Endothelial cell of umbilical vein (primary cell): ENCODE results near the gene NPM1.

Source experiments
- CTCF ChIP-seq, 2 donors: IDR thresholded peaks; 1 replicate in 1 of 2; 2 replicates in 1 of 2; pipeline ENCODE4 v1.5.1; 2011; ENCODE audit warnings: low read length in 2 of 2, mild to moderate bottlenecking in 2 of 2, moderate library complexity in 2 of 2, control low read depth in 1 of 2, inconsistent platforms in 1 of 2, low read depth in 1 of 2; ENCODE audit not compliant: insufficient read depth in 1 of 2; ENCODE audit errors: extremely low read depth in 1 of 2
- EZH2 ChIP-seq: IDR thresholded peaks from 2 replicates; pipeline ENCODE4 v1.6.1; 2012; ENCODE audit warnings: borderline replicate concordance, low read depth, mild to moderate bottlenecking, moderate library complexity, low read length, inconsistent platforms; ENCODE audit not compliant: severe bottlenecking
- FOS ChIP-seq: IDR thresholded peaks from 2 replicates; pipeline ENCODE4 v1.6.1; 2011; ENCODE audit warnings: mild to moderate bottlenecking, low read length, moderate library complexity, borderline replicate concordance; ENCODE audit not compliant: insufficient read depth
- GATA2 ChIP-seq: IDR thresholded peaks from 2 replicates; pipeline ENCODE4 v1.7.0; 2011; ENCODE audit warnings: low read depth, mild to moderate bottlenecking, moderate library complexity, mixed read lengths, low read length; ENCODE audit not compliant: insufficient read length, insufficient read depth
- MAX ChIP-seq: IDR thresholded peaks from 2 replicates; pipeline ENCODE4 v1.6.1; 2011; ENCODE audit not compliant: insufficient read depth, insufficient read length
- MYC ChIP-seq: IDR thresholded peaks from one replicate; pipeline ENCODE4 v1.6.1; 2011; ENCODE audit warnings: mild to moderate bottlenecking, low read depth, low read length
- POLR2A ChIP-seq: IDR thresholded peaks from 2 replicates; pipeline ENCODE4 v1.6.1; 2012; ENCODE audit warnings: low read depth, mild to moderate bottlenecking, control low read depth, low read length
- POLR2AphosphoS5 ChIP-seq: IDR thresholded peaks from 2 replicates; pipeline ENCODE4 v1.6.1; 2012; ENCODE audit warnings: low read depth, mild to moderate bottlenecking, control low read depth, low read length, moderate library complexity; ENCODE audit not compliant: insufficient read depth

- no peak for TF ChIP-seq CTCF (IDR thresholded peaks at IDR 0.05; ENCODE audit: extremely low read depth in 1 of 2, insufficient read depth in 1 of 2, low read depth in 1 of 2, low read length in 2 of 2)
- TF ChIP-seq POLR2A, result no peak
- no peak for TF ChIP-seq MYC
- no peak for TF ChIP-seq GATA2
- TF ChIP-seq EZH2, result no peak
- TF ChIP-seq MAX, result no peak
- TF ChIP-seq POLR2AphosphoS5, result no peak
- no peak for TF ChIP-seq FOS
These were observed 47.6 kb upstream of the NPM1 start for GRCh38 chr5:171340042-171340441.
